ENCODE measurements around the gene RBCK1. TPM values are rescaled to one million over a fixed set of nuclear protein-coding genes. Genes with fewer than 3 reads are reported as not detected.

The RBCK1 gene
- total and polyA plus RNA-seq, 9 of the 15 experiments (the other 6 are each of a cell fraction or from before 2014, with no cell fraction given): 5.9 to 59.3 (median 26.5) TPM

DNA sequence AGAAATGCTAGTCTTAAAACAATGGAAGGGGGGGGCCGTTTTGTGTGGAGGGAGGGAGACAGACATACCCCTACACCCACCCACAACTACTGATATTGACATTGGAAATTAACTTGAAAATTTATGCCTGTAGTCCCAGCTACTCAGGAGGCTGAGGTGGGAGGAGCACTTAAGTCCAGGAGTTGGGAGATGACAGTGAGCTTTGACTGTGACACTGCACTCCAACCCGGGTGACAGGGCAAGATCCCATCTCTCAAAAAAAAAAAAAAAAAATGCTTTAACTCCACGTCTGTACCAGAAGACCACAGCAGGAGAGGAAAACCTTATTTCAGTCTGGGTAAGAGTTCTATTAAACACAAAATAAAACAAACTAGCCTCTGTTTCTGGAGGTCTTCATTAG lies 52.1 kb downstream of the RBCK1 start (continued):
- TF ChIP-seq, protein P1, sequence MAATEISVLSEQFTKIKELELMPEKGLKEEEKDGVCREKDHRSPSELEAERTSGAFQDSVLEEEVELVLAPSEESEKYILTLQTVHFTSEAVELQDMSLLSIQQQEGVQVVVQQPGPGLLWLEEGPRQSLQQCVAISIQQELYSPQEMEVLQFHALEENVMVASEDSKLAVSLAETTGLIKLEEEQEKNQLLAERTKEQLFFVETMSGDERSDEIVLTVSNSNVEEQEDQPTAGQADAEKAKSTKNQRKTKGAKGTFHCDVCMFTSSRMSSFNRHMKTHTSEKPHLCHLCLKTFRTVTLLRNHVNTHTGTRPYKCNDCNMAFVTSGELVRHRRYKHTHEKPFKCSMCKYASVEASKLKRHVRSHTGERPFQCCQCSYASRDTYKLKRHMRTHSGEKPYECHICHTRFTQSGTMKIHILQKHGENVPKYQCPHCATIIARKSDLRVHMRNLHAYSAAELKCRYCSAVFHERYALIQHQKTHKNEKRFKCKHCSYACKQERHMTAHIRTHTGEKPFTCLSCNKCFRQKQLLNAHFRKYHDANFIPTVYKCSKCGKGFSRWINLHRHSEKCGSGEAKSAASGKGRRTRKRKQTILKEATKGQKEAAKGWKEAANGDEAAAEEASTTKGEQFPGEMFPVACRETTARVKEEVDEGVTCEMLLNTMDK (IDR thresholded peaks at IDR 0.05; ENCODE audit: borderline replicate concordance, insufficient read depth, low read depth, low read length, poor library complexity, severe bottlenecking): no peak
- TF ChIP-seq EP300 (IDR thresholded peaks at IDR 0.05; ENCODE audit: low read length) (no peak), ZNF384 (IDR thresholded peaks at IDR 0.05; ENCODE audit: low read depth, low read length) (peak; percentile 98), YY1 (IDR thresholded peaks at IDR 0.05; ENCODE audit: borderline replicate concordance in 1 of 3, control insufficient read depth in 1 of 3, extremely low read depth in 1 of 3, insufficient read depth in 3 of 3, insufficient read length in 1 of 3, insufficient replicate concordance in 2 of 3, low read depth in 1 of 3, low read length in 2 of 3) (no peak), ASH1L (IDR thresholded peaks at IDR 0.05; ENCODE audit: borderline replicate concordance, low read depth, partially characterized antibody) (no peak), E2F3 (CRISPR knock-in tag; IDR thresholded peaks at IDR 0.05) (no peak), CREM (IDR thresholded peaks at IDR 0.05; ENCODE audit: low read depth) (peak; percentile 29; the same call in 1 of the 2 replicates), C11orf30 (IDR thresholded peaks at IDR 0.05; ENCODE audit: low read depth) (peak; percentile 79), RBM22 (IDR thresholded peaks at IDR 0.05; ENCODE audit: low read depth, low read length, poor library complexity, severe bottlenecking) (no peak), NUFIP1 (IDR thresholded peaks at IDR 0.05; ENCODE audit: partially characterized antibody) (no peak), SRSF3 (IDR thresholded peaks at IDR 0.05; ENCODE audit: insufficient read depth, low read length) (no peak), ZNF263 (CRISPR knock-in tag; IDR thresholded peaks at IDR 0.05; ENCODE audit: borderline replicate concordance) (peak; percentile 69; the same call in 1 of the 2 replicates), PCBP2 (IDR thresholded peaks at IDR 0.05; ENCODE audit: low read depth, low read length, poor library complexity, severe bottlenecking) (no peak), ZZZ3 (IDR thresholded peaks at IDR 0.05) (no peak), KLF6 (CRISPR knock-in tag; IDR thresholded peaks at IDR 0.05; ENCODE audit: borderline replicate concordance) (no peak), ZEB2 (IDR thresholded peaks at IDR 0.05) (no peak)
- TF ChIP-seq, protein P2, sequence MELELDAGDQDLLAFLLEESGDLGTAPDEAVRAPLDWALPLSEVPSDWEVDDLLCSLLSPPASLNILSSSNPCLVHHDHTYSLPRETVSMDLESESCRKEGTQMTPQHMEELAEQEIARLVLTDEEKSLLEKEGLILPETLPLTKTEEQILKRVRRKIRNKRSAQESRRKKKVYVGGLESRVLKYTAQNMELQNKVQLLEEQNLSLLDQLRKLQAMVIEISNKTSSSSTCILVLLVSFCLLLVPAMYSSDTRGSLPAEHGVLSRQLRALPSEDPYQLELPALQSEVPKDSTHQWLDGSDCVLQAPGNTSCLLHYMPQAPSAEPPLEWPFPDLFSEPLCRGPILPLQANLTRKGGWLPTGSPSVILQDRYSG (tag; conservative IDR thresholded peaks at IDR 0.05; ENCODE audit: low read depth): no peak
